Heart left ventricle (tissue), 13 donors: ENCODE measurements around the gene RGL1.

Experiments
- POLR2A ChIP-seq, 2 donors: fragments of 450-650 bp; IDR thresholded peaks; one replicate each; pipeline ENCODE4 v1.6.1; 2017; ENCODE audit warnings: antibody characterized with exemption in 2 of 2, mild to moderate bottlenecking in 2 of 2, moderate library complexity in 2 of 2
- TF ChIP-seq, protein P1 (sequence below), 12 donors: fragments of 200-600 bp; sonication (generic) in 4 of 12; IDR thresholded peaks; one replicate each; pipeline versions ENCODE4 v1.5.0 to v1.8.0; 2018 to 2022; ENCODE audit warnings: antibody characterized with exemption in 12 of 12, mild to moderate bottlenecking in 5 of 12
- donor health status: ischemic (EF 13 %, LVEDD 7.1; RV severe dilation, severe dysfunction).
- donor health status: DM: no; HTN: yes; CAD: no.
- donor health status: DM: no; HTN: no; CAD: no.
- donor health status: ischemic (EF 25% LVEDD 6.9; RV normal size, moderate dysfunction).
- donor health status: ischemic (EF 25% LVEDD 5.7; RV mildly dilated, moderate dysfunction).
- donor health status: ischemic (EF 35%, LVEDD 5.7; RV mildly dilated, moderate dysfunction).
- donor health status: nonischemic (EF 11% LVEDD 7.7; RV severe dilation, severe dysfunction).
- donor health status: DM: yes; HTN: yes; CAD: no.
- donor health status: PGD.
- donor health status: ischemic (EF 29% LVEDD 5.4; RV normal size, mild dysfunction).
- donor health status: nonischemic (EF 23%, LVEDD 6.1; RV moderate dilation, normal function).

- TF ChIP-seq, protein P1, sequence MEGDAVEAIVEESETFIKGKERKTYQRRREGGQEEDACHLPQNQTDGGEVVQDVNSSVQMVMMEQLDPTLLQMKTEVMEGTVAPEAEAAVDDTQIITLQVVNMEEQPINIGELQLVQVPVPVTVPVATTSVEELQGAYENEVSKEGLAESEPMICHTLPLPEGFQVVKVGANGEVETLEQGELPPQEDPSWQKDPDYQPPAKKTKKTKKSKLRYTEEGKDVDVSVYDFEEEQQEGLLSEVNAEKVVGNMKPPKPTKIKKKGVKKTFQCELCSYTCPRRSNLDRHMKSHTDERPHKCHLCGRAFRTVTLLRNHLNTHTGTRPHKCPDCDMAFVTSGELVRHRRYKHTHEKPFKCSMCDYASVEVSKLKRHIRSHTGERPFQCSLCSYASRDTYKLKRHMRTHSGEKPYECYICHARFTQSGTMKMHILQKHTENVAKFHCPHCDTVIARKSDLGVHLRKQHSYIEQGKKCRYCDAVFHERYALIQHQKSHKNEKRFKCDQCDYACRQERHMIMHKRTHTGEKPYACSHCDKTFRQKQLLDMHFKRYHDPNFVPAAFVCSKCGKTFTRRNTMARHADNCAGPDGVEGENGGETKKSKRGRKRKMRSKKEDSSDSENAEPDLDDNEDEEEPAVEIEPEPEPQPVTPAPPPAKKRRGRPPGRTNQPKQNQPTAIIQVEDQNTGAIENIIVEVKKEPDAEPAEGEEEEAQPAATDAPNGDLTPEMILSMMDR (IDR thresholded peaks at IDR 0.05) = no peak
- no peak for TF ChIP-seq POLR2A (IDR thresholded peaks at IDR 0.05)
These were observed 115.7 kb downstream of the RGL1 start for GRCh38 chr1:183920651-183921050.
